T47D (cell line): ENCODE measurements around the gene ARL6IP6.
A peak's percentile ranks its signal among the peaks of the same experiment; 100 is the strongest.

Source experiments
- DNase-seq, 2 experiments: peaks; one replicate each; pipeline versions ENCODE4 v3.0.0 to v3.0.0-alpha.2; 2011 to 2012; ENCODE audit warnings: low read depth in 1 of 2, low spot score in 1 of 2
- JUND ChIP-seq: IDR thresholded peaks from 2 replicates; pipeline ENCODE4 v1.6.1; 2012; ENCODE audit warnings: low read depth
- in situ Hi-C: cut with HindIII; loops from 2 replicates; pipeline ENCODE4 v1.10.0; 2016; ENCODE audit warnings: low sequenced_read_pairs, low pct_unique_long_range_greater_than_20kb

ARL6IP6 gene

GRCh38 chr2:152782171-152782570 lies 63.8 kb downstream of the ARL6IP6 start:
- DNase-seq = peak in 1 of 2 experiments; percentile 39
- in situ Hi-C loops = no loop called here
- no peak for TF ChIP-seq JUND

GRCh38 chr2:152790883-152791282 lies 72.5 kb downstream of the ARL6IP6 start:
- TF ChIP-seq JUND = no peak
- DNase-seq = no peak
- in situ Hi-C loops = no loop called here

- TF ChIP-seq JUND = no peak
- DNase-seq = no peak
- in situ Hi-C loops = no loop called here
Measured at GRCh38 chr2:152791979-152792378, 73.6 kb downstream of the ARL6IP6 start.

GRCh38 chr2:152792974-152793373 lies 74.6 kb downstream of the ARL6IP6 start:
- DNase-seq = no peak
- in situ Hi-C loops = no loop called here
- no peak for TF ChIP-seq JUND

GRCh38 chr2:152796941-152797340 lies 78.5 kb downstream of the ARL6IP6 start:
- in situ Hi-C loops = no loop called here
- DNase-seq = no peak
- no peak for TF ChIP-seq JUND

GRCh38 chr2:152804687-152805408 lies 86.4 kb downstream of the ARL6IP6 start:
- in situ Hi-C loops = no loop called here
- no peak for DNase-seq
- TF ChIP-seq JUND = no peak

- DNase-seq = no peak
Measured at GRCh38 chr2:152811916-152812315, 93.5 kb downstream of the ARL6IP6 start.

More at GRCh38 chr2:152811916-152812315, 93.5 kb downstream of the ARL6IP6 start:
- in situ Hi-C loops = no loop called here
- no peak for TF ChIP-seq JUND
